ENCODE results near the gene HELZ2.

DNA sequence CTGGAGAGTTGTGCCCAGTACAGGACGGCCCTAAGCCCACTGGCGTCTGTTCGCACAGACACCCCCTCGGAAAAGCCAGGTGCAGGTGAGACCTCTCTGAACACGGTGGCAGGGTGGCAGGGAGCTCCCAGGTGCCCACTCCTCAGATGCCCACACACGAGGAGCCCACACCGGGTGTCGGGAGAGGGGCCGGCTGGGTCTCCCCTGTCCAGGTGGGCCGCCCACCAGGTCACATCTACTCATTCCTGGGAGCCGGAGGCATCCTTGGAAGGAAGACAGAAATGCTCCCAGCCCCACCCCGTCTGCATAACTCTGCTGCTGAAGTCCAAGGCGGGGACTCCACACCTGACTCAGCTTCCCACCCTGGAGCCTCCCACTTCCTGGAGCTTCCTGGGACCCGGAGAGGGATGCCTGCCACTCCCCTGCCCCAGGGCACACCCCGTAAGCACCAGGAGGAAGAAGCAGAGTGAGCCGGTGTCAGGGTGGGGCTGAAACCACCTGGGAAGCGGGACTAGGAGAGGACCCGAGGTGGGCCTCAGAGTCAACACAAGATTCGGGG lies 29.0 kb downstream of the HELZ2 start:
- TF ChIP-seq, protein P1, sequence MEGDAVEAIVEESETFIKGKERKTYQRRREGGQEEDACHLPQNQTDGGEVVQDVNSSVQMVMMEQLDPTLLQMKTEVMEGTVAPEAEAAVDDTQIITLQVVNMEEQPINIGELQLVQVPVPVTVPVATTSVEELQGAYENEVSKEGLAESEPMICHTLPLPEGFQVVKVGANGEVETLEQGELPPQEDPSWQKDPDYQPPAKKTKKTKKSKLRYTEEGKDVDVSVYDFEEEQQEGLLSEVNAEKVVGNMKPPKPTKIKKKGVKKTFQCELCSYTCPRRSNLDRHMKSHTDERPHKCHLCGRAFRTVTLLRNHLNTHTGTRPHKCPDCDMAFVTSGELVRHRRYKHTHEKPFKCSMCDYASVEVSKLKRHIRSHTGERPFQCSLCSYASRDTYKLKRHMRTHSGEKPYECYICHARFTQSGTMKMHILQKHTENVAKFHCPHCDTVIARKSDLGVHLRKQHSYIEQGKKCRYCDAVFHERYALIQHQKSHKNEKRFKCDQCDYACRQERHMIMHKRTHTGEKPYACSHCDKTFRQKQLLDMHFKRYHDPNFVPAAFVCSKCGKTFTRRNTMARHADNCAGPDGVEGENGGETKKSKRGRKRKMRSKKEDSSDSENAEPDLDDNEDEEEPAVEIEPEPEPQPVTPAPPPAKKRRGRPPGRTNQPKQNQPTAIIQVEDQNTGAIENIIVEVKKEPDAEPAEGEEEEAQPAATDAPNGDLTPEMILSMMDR (IDR thresholded peaks at IDR 0.05; ENCODE audit: low read depth, low read length): no peak
- TF ChIP-seq POLR2A (IDR thresholded peaks at IDR 0.05; ENCODE audit: extremely low read depth, insufficient read length): no peak

Data from NB4 (cell line).